HepG2 (cell line): Measurements from ENCODE around the gene POLH.

ENCODE experiments used
- BHLHE40 ChIP-seq: IDR thresholded peaks from 2 replicates; pipeline ENCODE4 v1.6.1; 2011; ENCODE audit warnings: low read length, improper control_type of control experiment
- CBX2 ChIP-seq, 2 experiments: fragments of 200-600 bp in 1 of 2; sonication (generic); formaldehyde crosslinking in 1 of 2; IDR thresholded peaks; 2 replicates each; pipeline versions ENCODE4 v1.7.0 to v1.8.1; 2018 to 2022; ENCODE audit warnings: low read depth in 2 of 2, low read length in 1 of 2, mild to moderate bottlenecking in 1 of 2, missing genetic modification reagents in 1 of 2
- KAT2B ChIP-seq: fragments of 150-350 bp; IDR thresholded peaks from 2 replicates; pipeline ENCODE4 v1.6.1; 2014; ENCODE audit warnings: low read depth, low read length, borderline replicate concordance
- RFX5 ChIP-seq: IDR thresholded peaks from 2 replicates; pipeline ENCODE4 v1.6.1; 2011; ENCODE audit warnings: low read depth, low read length, improper control_type of control experiment
- ZNF747 ChIP-seq: sonication (generic); formaldehyde crosslinking; IDR thresholded peaks from 2 replicates; pipeline ENCODE4 v1.8.1; 2023; ENCODE audit warnings: missing genetic modification reagents, mild to moderate bottlenecking, borderline replicate concordance
- TF ChIP-seq, protein P1 (sequence below): sonication (generic); formaldehyde crosslinking; conservative IDR thresholded peaks from 2 replicates; pipeline ENCODE4 v1.4.0; 2020; ENCODE audit warnings: missing genetic modification reagents
- TF ChIP-seq, protein P2 (sequence below): sonication (generic); formaldehyde crosslinking; IDR thresholded peaks from 2 replicates; pipeline ENCODE4 v1.9.0; 2021; ENCODE audit warnings: mild to moderate bottlenecking, missing genetic modification reagents
- TF ChIP-seq, protein P3 (sequence below): sonication (generic); formaldehyde crosslinking; IDR thresholded peaks from 2 replicates; pipeline ENCODE4 v1.5.0; 2020; ENCODE audit warnings: mild to moderate bottlenecking, missing genetic modification reagents, moderate library complexity

DNA sequence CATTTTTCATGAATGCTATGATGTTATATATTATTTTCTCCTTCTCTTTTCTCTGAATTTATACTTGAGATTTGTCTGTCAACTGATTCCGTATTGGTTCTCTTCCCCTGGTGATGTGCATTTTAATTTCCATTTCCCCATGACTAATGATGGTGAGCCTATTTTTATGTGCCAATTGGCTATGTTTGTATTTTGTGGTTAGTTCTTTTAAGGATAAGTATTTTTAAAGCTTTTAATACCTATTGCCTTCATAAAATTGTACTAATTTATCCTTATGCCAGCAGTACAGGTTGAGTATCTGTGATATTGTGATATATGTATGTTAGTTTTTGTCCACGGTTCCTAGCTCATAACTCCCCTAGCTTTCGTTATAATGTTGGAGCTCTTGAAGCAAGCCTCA is 2.8 kb downstream of the POLH start:
- TF ChIP-seq CBX2 (IDR thresholded peaks at IDR 0.05; ENCODE audit: low read depth, low read length) (no peak), CBX2 (CRISPR knock-in tag; IDR thresholded peaks at IDR 0.05; ENCODE audit: low read depth) (no peak), RFX5 (no peak), ZNF747 (CRISPR knock-in tag) (no peak), BHLHE40 (no peak), KAT2B (no peak)
- TF ChIP-seq, protein P1, sequence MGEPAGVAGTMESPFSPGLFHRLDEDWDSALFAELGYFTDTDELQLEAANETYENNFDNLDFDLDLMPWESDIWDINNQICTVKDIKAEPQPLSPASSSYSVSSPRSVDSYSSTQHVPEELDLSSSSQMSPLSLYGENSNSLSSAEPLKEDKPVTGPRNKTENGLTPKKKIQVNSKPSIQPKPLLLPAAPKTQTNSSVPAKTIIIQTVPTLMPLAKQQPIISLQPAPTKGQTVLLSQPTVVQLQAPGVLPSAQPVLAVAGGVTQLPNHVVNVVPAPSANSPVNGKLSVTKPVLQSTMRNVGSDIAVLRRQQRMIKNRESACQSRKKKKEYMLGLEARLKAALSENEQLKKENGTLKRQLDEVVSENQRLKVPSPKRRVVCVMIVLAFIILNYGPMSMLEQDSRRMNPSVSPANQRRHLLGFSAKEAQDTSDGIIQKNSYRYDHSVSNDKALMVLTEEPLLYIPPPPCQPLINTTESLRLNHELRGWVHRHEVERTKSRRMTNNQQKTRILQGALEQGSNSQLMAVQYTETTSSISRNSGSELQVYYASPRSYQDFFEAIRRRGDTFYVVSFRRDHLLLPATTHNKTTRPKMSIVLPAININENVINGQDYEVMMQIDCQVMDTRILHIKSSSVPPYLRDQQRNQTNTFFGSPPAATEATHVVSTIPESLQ = no peak
- TF ChIP-seq, protein P2, sequence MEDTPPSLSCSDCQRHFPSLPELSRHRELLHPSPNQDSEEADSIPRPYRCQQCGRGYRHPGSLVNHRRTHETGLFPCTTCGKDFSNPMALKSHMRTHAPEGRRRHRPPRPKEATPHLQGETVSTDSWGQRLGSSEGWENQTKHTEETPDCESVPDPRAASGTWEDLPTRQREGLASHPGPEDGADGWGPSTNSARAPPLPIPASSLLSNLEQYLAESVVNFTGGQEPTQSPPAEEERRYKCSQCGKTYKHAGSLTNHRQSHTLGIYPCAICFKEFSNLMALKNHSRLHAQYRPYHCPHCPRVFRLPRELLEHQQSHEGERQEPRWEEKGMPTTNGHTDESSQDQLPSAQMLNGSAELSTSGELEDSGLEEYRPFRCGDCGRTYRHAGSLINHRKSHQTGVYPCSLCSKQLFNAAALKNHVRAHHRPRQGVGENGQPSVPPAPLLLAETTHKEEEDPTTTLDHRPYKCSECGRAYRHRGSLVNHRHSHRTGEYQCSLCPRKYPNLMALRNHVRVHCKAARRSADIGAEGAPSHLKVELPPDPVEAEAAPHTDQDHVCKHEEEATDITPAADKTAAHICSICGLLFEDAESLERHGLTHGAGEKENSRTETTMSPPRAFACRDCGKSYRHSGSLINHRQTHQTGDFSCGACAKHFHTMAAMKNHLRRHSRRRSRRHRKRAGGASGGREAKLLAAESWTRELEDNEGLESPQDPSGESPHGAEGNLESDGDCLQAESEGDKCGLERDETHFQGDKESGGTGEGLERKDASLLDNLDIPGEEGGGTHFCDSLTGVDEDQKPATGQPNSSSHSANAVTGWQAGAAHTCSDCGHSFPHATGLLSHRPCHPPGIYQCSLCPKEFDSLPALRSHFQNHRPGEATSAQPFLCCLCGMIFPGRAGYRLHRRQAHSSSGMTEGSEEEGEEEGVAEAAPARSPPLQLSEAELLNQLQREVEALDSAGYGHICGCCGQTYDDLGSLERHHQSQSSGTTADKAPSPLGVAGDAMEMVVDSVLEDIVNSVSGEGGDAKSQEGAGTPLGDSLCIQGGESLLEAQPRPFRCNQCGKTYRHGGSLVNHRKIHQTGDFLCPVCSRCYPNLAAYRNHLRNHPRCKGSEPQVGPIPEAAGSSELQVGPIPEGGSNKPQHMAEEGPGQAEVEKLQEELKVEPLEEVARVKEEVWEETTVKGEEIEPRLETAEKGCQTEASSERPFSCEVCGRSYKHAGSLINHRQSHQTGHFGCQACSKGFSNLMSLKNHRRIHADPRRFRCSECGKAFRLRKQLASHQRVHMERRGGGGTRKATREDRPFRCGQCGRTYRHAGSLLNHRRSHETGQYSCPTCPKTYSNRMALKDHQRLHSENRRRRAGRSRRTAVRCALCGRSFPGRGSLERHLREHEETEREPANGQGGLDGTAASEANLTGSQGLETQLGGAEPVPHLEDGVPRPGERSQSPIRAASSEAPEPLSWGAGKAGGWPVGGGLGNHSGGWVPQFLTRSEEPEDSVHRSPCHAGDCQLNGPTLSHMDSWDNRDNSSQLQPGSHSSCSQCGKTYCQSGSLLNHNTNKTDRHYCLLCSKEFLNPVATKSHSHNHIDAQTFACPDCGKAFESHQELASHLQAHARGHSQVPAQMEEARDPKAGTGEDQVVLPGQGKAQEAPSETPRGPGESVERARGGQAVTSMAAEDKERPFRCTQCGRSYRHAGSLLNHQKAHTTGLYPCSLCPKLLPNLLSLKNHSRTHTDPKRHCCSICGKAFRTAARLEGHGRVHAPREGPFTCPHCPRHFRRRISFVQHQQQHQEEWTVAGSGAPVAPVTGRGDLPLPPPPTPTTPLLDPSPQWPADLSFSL = no peak
- TF ChIP-seq, protein P3, sequence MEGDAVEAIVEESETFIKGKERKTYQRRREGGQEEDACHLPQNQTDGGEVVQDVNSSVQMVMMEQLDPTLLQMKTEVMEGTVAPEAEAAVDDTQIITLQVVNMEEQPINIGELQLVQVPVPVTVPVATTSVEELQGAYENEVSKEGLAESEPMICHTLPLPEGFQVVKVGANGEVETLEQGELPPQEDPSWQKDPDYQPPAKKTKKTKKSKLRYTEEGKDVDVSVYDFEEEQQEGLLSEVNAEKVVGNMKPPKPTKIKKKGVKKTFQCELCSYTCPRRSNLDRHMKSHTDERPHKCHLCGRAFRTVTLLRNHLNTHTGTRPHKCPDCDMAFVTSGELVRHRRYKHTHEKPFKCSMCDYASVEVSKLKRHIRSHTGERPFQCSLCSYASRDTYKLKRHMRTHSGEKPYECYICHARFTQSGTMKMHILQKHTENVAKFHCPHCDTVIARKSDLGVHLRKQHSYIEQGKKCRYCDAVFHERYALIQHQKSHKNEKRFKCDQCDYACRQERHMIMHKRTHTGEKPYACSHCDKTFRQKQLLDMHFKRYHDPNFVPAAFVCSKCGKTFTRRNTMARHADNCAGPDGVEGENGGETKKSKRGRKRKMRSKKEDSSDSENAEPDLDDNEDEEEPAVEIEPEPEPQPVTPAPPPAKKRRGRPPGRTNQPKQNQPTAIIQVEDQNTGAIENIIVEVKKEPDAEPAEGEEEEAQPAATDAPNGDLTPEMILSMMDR (CRISPR knock-in tag) = no peak
